Myometrial cell (primary cell): ENCODE results near the gene WDR4. TPM values are rescaled to one million over a fixed set of nuclear protein-coding genes. Genes with fewer than 3 reads are reported as not detected.

Source experiments
- total RNA-seq: library from RNA; depleted of rRNA; stranded (reverse); fragments of >200 nt; gene quantifications from 2 replicates; pipeline ENCODE4 v1.2.3, GENCODE V29; 2015

Gene WDR4
- 4.4 and 6.1 TPM in 2 replicates for total RNA-seq

GRCh38 chr21:42878993-42879787, at the start of gene WDR4:
Gene WDR4 (minus strand): TSS chr21:42879539. CDS start chr21:42879495, 44 bp downstream.

GRCh38 chr21:42925114-42925926, 46.0 kb upstream of the WDR4 start, which contains the start of gene ERVH48-1:
Gene ERVH48-1 (minus strand): TSS chr21:42925630. CDS start chr21:42919006, 6,624 bp downstream.

GRCh38 chr21:42892931-42893755, 13.8 kb upstream of the WDR4 start, which contains the start of gene NDUFV3:
Gene NDUFV3 (plus strand): TSS chr21:42893309. CDS start chr21:42893334, 25 bp downstream.

Other genes with a start within 250 kb of the WDR4 start
- gene PDE9A, start 225.9 kb downstream of the WDR4 start, total RNA-seq = 7.2 and 8.9 TPM in 2 replicates
- gene NDUFV3, start 13.8 kb upstream of the WDR4 start, total RNA-seq = 51.7 and 53.3 TPM in 2 replicates
- gene ERVH48-1, start 46.1 kb upstream of the WDR4 start, total RNA-seq = 0.35 TPM in 1 of 2 replicates, not detected in the other
- 14.4 and 25.1 TPM in 2 replicates for gene PKNOX1, start 95.0 kb upstream of the WDR4 start, total RNA-seq
- gene CBS, start 196.3 kb upstream of the WDR4 start, total RNA-seq = 66.9 and 74.4 TPM in 2 replicates
- gene U2AF1, start 228.0 kb upstream of the WDR4 start, total RNA-seq = 22.2 and 30.8 TPM in 2 replicates